Psoas muscle (tissue), 8 donors: ENCODE results near the gene SCYGR8. TPM values are rescaled to one million over a fixed set of nuclear protein-coding genes. Genes with fewer than 3 reads are reported as not detected.

Experiments used
- ATAC-seq, 4 donors: fragments of 200-7000 bp; cut with Tn5 transposase; one replicate each; pipeline ENCODE4 v1.9.1; 2020; ENCODE audit warnings: moderate library complexity in 3 of 4, mild to moderate bottlenecking in 2 of 4
- DNase-seq, 2 donors: peaks; one replicate each; pipeline ENCODE4 v3.0.0-alpha.2; 2020
- H3K27ac ChIP-seq: fragments of 200-600 bp; one replicate; pipeline ENCODE4 v1.8.0; 2022
- H3K27me3 ChIP-seq, 3 donors: fragments of 200-600 bp in 1 of 3; one replicate each; pipeline versions ENCODE4 v1.6.1 to v1.8.0; 2013 to 2022; ENCODE audit warnings: low read length in 2 of 3, mild to moderate bottlenecking in 2 of 3, moderate library complexity in 1 of 3; ENCODE audit not compliant: insufficient read depth in 3 of 3
- H3K36me3 ChIP-seq, 2 donors: fragments of 200-600 bp in 1 of 2; one replicate each; pipeline versions ENCODE4 v1.6.1 to v1.8.0; 2013 to 2022; ENCODE audit warnings: low read depth in 1 of 2, mild to moderate bottlenecking in 1 of 2, moderate library complexity in 1 of 2; ENCODE audit not compliant: insufficient read depth in 1 of 2
- H3K4me1 ChIP-seq: fragments of 200-600 bp; one replicate; pipeline ENCODE4 v1.8.0; 2022
- H3K4me3 ChIP-seq: fragments of 200-600 bp; one replicate; pipeline ENCODE4 v1.8.0; 2022; ENCODE audit warnings: mild to moderate bottlenecking
- H3K9me3 ChIP-seq: fragments of 200-600 bp; one replicate; pipeline ENCODE4 v1.8.0; 2022
- WGBS, 3 donors: extraction: QIAGEN DNeasy Blood & Tissue Kit; methylation state at CpG; one replicate each; pipeline versions ENCODE4 v1.1.6 to v1.1.7; 2013; 5-methylcytosine and 5-hydroxymethylcytosine counted together
- intact Hi-C, 2 donors: fragments of 100-400 bp; cut with DNase I; formaldehyde crosslinking; loops; one replicate each; pipeline versions ENCODE4 v1.11.0 to v1.14.2; 2022
- polyA plus RNA-seq, 3 donors: library from polyadenylated mRNA; stranded (reverse); fragments of 200-250 nt; gene quantifications; one replicate each; pipeline ENCODE4 v1.2.3, GENCODE V29; 2013
- total RNA-seq, 4 donors: library from RNA; stranded (reverse); fragmentation: NEBNext Ultra II Directional in 2 of 4; extraction: Animal tissue kit (Norgen Biotek cat#: 25700) in 2 of 4; gene quantifications; one replicate each; pipeline versions ENCODE4 v1.2.1 to v1.2.4, GENCODE V29; 2021 to 2023
- TF ChIP-seq, protein P1 (sequence below): fragments of 200-600 bp; IDR thresholded peaks from one replicate; pipeline ENCODE4 v1.8.0; 2022; ENCODE audit warnings: antibody characterized with exemption
- donor health status: healthy with polysubstance abuse.
- donor health status: DM: no; HTN: no; CAD: no; lungs with moderate emphysema.
- donor health status: Bipolar disorder and iron deficiency.
- donor health status: healthy.
- donor health status: DM: yes; HTN: yes; CAD: no.
- donor health status: DM: no; HTN: no; CAD: no.
- donor health status: DM: no; HTN: no; CAD: no.
- donor health status: DM: yes; HTN: yes; CAD: no.

The SCYGR8 gene
- total and polyA plus RNA-seq, 7 donors = not detected

DNA sequence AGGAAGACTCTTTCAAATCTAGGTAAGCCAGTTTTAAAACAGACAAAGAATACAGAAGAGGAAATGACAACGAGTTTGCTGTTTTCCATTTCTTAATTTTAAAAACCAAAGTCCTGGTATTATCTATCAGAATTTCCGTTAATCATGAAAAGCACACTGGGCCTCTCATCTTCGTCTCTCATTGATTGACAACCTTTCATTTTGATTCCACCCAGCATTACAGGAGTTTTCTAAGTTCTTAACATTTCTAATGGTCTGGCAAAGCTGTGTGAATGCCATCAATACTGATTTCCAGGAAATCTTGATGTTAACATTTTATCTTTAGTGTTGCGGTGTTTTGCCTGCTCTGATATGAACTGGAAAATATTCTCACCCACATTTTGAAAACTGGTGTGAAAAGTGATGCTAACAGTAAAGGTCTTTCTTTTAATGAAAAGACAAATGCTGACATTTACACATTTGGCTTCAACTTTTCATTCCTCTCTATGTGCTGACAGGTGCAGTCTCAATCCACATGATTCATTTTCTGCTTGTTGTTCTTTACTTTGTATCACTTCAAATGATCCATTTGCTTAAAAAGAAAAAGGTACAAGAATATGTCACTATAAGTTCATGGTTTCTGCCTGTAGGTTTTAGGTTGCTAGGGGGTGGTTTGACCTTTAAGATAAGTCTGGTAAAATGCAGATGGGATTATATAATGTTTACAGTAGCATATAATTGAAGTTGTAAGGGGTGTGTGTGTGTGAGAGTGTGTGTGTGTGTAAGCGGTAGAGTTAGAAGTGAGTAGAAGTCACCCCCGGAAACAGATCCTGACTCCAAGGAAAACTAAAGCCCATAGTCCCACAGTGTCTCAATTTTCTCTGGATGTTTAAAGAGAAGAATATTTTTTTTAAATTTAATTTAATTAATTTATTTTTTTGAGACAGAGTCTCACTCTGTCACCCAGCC lies 29.5 kb downstream of the SCYGR8 start:
- WGBS, 3 donors = 75 to 91% (median 86%) methylated on average over 6 of the region's 6 CpGs

DNA sequence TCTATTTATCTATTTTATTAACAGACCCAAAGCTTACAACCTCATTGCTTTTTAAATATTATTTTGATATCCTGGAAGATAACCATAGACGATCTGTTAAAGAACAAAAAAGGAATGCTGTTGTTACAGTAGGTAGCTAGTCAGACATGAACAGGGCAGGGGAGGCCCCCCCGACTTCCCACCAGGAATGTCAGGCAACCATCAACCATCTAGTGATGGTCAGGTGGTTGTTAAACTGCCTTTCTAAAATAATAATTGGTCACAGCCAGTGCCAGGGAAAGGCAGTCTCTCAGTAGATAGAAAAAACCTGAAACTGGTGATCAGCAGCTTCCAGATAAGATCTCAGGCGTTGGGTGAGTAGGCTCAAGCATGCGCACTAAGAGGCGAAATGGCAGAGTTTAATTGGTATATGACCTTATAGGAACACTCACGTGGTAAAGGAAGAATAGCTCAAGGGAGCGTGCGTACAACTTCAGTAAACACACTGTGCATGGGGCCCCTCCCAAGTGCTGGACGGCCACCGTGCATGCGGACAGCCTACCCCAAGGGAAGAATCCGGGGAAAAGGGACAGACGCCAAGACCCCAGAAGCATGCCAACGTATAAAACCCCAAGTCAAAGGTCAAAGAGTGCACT lies 35.4 kb downstream of the SCYGR8 start:
- Histone ChIP-seq H3K4me3 (no peak overlapping the region), H3K4me1 (no peaks in the 10 kb centered on the region), H3K27ac (no peak overlapping the region), H3K36me3 (no peaks in the 10 kb centered on the region), H3K9me3 (no peaks in the 10 kb centered on the region), H3K27me3 (peaks cover 0 to under 1% (median 0%) of the 10 kb centered on the region in 3 donors)
- WGBS, 3 donors = 64 to 72% (median 69%) methylated on average over 14 of the region's 14 CpGs
- DNase-seq = no peak
- TF ChIP-seq, protein P1, sequence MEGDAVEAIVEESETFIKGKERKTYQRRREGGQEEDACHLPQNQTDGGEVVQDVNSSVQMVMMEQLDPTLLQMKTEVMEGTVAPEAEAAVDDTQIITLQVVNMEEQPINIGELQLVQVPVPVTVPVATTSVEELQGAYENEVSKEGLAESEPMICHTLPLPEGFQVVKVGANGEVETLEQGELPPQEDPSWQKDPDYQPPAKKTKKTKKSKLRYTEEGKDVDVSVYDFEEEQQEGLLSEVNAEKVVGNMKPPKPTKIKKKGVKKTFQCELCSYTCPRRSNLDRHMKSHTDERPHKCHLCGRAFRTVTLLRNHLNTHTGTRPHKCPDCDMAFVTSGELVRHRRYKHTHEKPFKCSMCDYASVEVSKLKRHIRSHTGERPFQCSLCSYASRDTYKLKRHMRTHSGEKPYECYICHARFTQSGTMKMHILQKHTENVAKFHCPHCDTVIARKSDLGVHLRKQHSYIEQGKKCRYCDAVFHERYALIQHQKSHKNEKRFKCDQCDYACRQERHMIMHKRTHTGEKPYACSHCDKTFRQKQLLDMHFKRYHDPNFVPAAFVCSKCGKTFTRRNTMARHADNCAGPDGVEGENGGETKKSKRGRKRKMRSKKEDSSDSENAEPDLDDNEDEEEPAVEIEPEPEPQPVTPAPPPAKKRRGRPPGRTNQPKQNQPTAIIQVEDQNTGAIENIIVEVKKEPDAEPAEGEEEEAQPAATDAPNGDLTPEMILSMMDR = no peak
- ATAC-seq = no peak
- intact Hi-C loops = no loop called here

More for the DNA sequence above, 29.5 kb downstream of the SCYGR8 start:
- Histone ChIP-seq H3K36me3 (no peaks in the 10 kb centered on the region), H3K9me3 (no peaks in the 10 kb centered on the region), H3K4me3 (no peak overlapping the region), H3K4me1 (no peaks in the 10 kb centered on the region), H3K27me3 (no peaks in the 10 kb centered on the region), H3K27ac (no peak overlapping the region)
- DNase-seq = no peak
- intact Hi-C loops = no loop called here
- TF ChIP-seq, protein P1 = no peak
- no peak for ATAC-seq

DNA sequence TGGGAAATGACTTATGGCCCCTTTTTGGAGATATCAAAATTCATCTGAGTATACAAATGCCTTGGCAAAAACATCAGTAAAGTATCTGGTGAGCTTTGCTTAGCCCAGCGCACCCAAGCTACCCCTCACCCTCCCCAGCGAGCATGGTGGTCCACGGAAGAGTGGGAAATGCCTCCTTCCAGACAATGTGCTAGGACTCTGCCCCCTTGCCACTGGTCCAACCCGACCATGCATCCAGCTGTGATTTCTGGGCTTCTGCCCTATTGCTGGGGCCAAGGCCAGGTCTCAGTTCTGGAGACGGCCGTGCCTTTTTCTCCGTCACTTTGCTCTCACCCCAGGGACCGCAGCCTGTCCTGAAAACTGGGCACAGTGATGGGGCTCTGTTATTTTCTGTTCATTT lies 36.1 kb downstream of the SCYGR8 start:
- TF ChIP-seq, protein P1 = no peak
- no peaks in the 10 kb centered on the region for H3K36me3 ChIP-seq
- H3K4me3 ChIP-seq = no peak overlapping the region
- intact Hi-C loops = no loop called here
- DNase-seq (no peak), ATAC-seq (no peak)
- WGBS, 3 donors = 41 to 56% (median 43%) methylated on average over 8 of the region's 8 CpGs
- no peaks in the 10 kb centered on the region for H3K4me1 ChIP-seq
- H3K27ac ChIP-seq = no peak overlapping the region
- no peaks in the 10 kb centered on the region for H3K9me3 ChIP-seq
- peaks cover 0 to 7% (median 0%) of the 10 kb centered on the region in 3 donors for H3K27me3 ChIP-seq

DNA sequence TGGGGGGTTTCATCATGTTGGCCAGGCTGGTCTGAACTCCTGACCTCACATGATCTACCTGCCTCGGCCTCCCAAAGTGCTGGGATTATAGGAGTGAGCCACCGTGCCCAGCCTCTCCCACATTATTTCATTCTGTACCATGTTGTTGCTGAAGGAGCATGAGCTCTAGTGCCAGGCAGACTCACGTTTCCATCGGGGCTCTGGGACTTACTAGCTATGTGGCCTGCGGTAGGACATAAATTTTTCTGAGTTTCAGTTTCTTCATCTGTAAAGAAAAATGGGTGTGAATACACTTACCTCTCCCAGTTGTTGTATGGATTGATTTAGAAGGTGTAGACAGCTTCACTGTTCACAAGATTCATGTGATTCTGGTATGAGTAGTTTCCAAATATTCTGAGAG lies 37.1 kb downstream of the SCYGR8 start:
- no peak overlapping the region for H3K4me3 ChIP-seq
- WGBS, 3 donors = 71 to 77% (median 73%) methylated on average over 5 of the region's 5 CpGs
- TF ChIP-seq, protein P1 = no peak
- no peaks in the 10 kb centered on the region for H3K4me1 ChIP-seq
- no peaks in the 10 kb centered on the region for H3K36me3 ChIP-seq
- intact Hi-C loops = no loop called here
- H3K9me3 ChIP-seq = no peaks in the 10 kb centered on the region
- peaks cover 0 to 7% (median 2%) of the 10 kb centered on the region in 3 donors for H3K27me3 ChIP-seq
- no peak overlapping the region for H3K27ac ChIP-seq
- ATAC-seq (no peak), DNase-seq (no peak)
